SK-MEL-5 (cell line): ENCODE data around the gene MKRN2. TPM values are rescaled to one million over a fixed set of nuclear protein-coding genes. Genes with fewer than 3 reads are reported as not detected.
"Not testable (repeated sequence)": the region's sequence is repeated elsewhere in the genome, so short reads cannot be mapped to it uniquely, and the experiment has no call there.

Experiments used
- DNase-seq: peaks from one replicate; pipeline ENCODE4 v3.0.0-alpha.2; 2016; ENCODE audit warnings: low read depth, low spot score
- in situ Hi-C: cut with HindIII; loops from 2 replicates; pipeline ENCODE4 v1.10.0; 2016; ENCODE audit warnings: low sequenced_read_pairs, high pct_unique_total_duplicates, low pct_unique_long_range_greater_than_20kb
- polyA plus RNA-seq, 2 experiments: library from polyadenylated mRNA; depleted of rRNA; stranded (reverse); fragments of >200 nt; gene quantifications; 2 replicates each; pipeline ENCODE4 v1.2.3, GENCODE V29; 2015
- total RNA-seq: library from RNA; depleted of rRNA; stranded (reverse); fragments of >200 nt; shearing (Covaris generic); gene quantifications from 2 replicates; pipeline ENCODE4 v1.2.3, GENCODE V29; 2014; rRNA removed

The MKRN2 gene, protein sequence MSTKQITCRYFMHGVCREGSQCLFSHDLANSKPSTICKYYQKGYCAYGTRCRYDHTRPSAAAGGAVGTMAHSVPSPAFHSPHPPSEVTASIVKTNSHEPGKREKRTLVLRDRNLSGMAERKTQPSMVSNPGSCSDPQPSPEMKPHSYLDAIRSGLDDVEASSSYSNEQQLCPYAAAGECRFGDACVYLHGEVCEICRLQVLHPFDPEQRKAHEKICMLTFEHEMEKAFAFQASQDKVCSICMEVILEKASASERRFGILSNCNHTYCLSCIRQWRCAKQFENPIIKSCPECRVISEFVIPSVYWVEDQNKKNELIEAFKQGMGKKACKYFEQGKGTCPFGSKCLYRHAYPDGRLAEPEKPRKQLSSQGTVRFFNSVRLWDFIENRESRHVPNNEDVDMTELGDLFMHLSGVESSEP
- 36.2 and 36.6 TPM in 2 replicates for total RNA-seq
- polyA plus RNA-seq (2015; cell fraction: cytosol; rRNA removed) = 41.0 and 47.3 TPM in 2 replicates
- 32.4 and 37.0 TPM in 2 replicates for polyA plus RNA-seq (2015; cell fraction: nucleus; rRNA removed)

DNA sequence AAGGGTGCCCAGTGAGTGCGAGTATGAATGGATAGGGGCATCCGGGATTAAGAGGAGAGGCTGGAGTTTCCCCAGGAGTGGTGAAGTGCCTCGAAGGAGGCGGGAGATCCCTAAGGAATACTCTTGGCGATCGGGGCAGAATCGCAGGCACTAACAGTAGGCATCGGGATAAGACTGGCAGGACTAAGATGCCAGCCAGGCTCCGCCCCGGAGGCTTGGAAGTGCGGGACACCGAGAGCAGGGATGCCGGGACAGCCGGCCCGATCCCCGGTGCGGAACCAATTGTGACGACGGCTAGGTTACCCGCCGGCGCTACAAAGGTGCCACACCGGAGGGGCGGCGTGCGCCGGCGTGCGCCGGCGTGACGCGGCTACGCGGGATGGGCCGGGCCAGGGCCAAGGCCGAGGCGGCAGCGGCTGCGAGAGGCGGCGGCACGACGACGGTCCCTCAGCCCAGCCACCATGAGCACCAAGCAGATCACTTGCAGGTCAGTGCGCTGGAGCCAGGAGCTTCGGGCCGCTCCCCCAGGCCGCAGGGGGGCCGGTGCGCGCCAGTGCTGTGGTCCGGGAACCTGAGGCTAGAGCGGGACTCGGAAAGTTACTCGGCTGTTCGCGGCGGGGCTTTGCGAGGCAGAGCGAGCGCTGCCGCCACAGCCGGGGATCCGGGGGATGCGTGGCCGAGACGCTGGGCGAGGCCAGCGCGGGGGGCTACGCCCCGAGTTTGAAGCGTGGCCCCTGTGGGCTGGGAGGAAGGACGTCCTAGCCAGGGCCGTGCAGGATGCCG is at the start of gene MKRN2:
Gene MKRN2 (plus strand): TSS at position 398 of the 783 bp plus-strand sequence. CDS start 64 bp downstream, at position 462.
- DNase-seq = peak; percentile 89
- in situ Hi-C loops = no loop called here

DNA sequence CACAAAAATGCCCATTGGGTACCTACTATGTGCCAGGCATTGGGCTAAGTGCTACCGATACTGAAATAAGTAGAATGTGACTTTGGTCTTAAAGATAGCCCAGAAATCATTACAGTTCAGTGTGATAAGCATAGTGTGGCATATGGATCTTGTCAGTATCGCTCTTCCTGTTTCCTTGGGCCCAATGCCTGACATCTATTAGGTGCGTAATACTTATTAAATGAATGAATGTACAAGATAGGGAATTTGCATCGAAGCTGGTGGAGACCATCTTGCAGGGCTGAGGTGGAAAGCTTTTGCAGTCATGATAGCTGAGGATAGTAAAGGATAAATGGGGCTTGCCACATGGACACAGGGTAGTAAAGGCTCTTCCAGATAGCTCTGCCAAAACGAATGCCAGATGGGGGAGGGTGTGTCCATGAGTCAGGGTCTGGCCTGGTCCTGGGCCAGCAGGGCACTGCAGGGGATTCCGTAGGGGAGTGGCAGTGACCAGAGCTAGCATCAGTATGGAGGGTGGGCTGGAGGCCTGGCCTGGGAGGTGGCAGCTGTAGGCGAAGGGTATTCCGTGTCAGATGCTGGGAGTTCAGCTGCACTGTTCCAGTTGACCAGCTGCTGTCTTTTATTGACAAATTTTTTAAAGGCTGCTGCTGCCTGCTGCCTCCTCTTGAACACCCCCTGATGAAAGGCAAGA is 49.2 kb upstream of the MKRN2 start:
- in situ Hi-C loops = no loop called here
- no peak for DNase-seq

GRCh38 chr3:12508291-12508700 is 48.6 kb upstream of the MKRN2 start:
- DNase-seq = no peak
- in situ Hi-C loops = no loop called here

- no peak for DNase-seq
- in situ Hi-C loops = no loop called here
These were observed 47.4 kb upstream of the MKRN2 start for GRCh38 chr3:12509466-12509865.

- in situ Hi-C loops = no loop called here
- no peak for DNase-seq
These were observed 44.3 kb upstream of the MKRN2 start for GRCh38 chr3:12512534-12513118.

GRCh38 chr3:12513694-12514446 is 43.0 kb upstream of the MKRN2 start:
- DNase-seq = no peak

GRCh38 chr3:12515631-12516030 is 41.3 kb upstream of the MKRN2 start:
- in situ Hi-C loops = no loop called here
- no peak for DNase-seq

More at GRCh38 chr3:12513694-12514446, 43.0 kb upstream of the MKRN2 start:
- in situ Hi-C loops = no loop called here

DNA sequence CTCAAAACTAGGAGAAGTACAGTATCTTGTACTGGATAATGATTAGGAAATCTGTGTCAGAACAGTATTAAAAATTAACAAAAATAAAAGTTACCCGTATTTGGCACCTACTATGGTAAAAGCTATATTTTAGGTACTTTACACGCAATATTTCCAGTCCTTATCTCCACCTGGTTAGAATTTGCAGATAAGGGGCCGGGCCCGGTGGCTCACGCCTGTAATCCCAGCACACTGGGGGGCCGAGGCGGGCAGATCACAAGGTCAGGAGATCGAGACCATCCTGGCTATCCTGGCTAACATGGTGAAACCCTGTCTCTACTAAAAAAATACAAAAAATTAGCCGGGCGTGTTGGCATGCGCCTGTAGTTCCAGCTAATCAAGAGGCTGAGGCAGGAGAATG is 40.0 kb upstream of the MKRN2 start:
- in situ Hi-C loops = no loop called here
- DNase-seq = no peak

- in situ Hi-C loops = no loop called here
- no peak for DNase-seq
These were observed 38.4 kb upstream of the MKRN2 start for GRCh38 chr3:12518261-12519028.

GRCh38 chr3:12521010-12521409 is 35.9 kb upstream of the MKRN2 start:
- no peak for DNase-seq
- in situ Hi-C loops = no loop called here

DNA sequence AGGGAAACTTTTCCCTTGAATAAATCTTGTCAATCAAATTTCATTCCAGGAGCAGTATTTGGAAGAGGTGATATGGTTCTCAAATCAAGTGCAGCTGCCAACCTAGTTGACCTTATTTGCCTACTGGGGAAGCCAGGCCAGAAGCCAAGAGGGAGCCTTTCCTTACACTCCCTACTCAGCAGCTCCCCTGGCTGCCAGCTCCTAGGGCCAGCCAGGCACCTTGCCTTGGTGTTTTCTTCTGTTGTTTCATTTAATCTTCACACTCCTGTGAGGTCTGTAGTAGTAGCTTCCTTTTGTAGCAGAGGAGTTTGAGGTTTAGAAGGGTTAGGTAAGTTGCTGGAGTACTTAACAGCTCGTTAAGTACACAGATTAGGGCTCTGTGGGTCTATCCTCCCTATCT is 34.2 kb upstream of the MKRN2 start:
- in situ Hi-C loops = no loop called here
- no peak for DNase-seq

GRCh38 chr3:12527757-12528143 is 29.1 kb upstream of the MKRN2 start:
- in situ Hi-C loops = no loop called here
- DNase-seq = no peak

DNA sequence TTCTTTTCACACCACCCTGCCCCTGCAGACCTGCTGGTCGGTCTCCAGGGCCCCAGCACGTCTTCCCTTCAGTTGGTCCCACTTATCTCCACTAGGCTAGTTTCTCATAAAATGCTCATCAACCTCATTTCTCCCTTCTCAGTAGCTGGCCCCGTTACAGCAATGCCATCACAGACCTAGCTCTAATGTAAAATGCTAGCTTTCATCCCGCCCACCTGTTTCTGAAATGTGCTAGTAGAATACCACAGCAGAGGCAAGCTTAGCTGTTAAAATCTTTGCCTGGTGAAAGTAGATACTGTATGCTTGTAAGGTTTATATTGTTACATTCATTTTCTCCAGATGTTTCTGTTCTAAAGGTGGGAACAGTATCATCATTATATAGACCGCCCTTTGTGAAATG is 24.7 kb upstream of the MKRN2 start:
- in situ Hi-C loops = no loop called here
- DNase-seq = no peak

DNA sequence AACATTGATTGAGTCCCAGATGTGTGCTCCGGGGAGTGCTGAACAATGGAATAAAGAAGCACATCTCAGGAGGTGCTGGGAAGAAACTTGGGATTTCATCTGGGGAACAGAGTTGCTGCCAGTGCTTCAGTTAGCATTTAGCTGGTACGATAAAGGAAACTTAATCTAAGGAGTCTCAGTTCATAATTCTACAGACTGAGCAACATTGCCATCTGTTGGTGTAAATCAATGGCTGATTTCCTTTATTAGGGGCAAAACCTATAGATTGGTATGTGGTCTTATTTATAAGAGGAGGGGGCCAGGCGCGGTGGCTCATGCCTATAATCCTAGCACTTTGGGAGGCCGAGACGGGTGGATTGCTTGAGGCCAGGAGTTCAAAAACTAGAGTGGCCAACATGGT is 20.5 kb upstream of the MKRN2 start:
- in situ Hi-C loops = no loop called here
- peak; percentile 16 for DNase-seq

DNA sequence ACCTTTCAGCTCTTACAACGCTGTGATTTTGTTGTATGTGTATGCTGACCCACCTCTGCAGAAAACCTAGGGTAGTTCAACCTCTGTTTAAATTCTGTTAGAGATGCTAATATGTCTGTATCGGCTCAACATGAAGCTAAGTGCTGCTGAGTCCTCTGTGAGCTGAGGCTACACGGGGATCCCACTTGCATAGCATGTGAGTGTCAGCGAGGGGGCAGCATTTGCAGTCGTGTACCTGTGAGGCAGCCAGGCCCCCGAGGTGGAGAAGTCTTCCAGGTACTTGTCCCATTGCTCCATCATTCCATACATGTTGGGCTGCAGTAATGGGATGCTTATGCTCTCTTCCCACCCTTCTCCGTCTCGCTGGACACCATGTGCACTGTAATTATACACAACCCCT is 15.3 kb upstream of the MKRN2 start:
- in situ Hi-C loops = no loop called here
- peak; percentile 45 for DNase-seq

DNA sequence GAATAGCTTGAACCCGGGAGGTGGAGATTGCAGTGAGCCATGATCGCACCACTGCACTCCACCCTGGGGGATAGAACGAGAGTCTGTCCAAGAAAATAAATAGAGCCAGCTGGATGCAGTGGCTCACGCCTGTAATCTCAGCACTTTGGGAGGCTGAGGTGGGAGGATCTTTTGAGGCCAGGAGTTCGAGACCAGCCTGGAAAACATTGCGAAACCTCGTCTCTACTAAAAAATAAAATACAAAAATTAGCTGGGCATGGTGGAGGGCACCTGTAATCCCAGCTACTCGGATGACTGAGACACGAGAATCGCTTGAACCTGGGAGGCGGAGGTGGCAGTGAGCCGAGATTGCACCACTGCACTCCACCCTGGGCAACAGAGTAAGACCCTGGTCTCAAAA is 13.4 kb upstream of the MKRN2 start:
- DNase-seq, in situ Hi-C loops: not testable (repeated sequence)
